PFSK-1 (cell line): ENCODE measurements around the gene FMNL3.

Experiments used
- FOXP2 ChIP-seq: optimal IDR thresholded peaks from 2 replicates; pipeline ENCODE3; 2011; ENCODE audit warnings: borderline replicate concordance, control low read depth, inconsistent platforms; ENCODE audit not compliant: insufficient read depth; ENCODE audit errors: extremely low read length, extremely low read depth
- POLR2AphosphoS5 ChIP-seq: IDR thresholded peaks from 2 replicates; pipeline ENCODE4 v1.6.1; 2012; ENCODE audit warnings: low read depth, mild to moderate bottlenecking, control low read depth, low read length, moderate library complexity
- REST ChIP-seq, 2 experiments: IDR thresholded peaks; 2 replicates each; pipeline versions ENCODE4 v1.6.1 to v1.8.0; 2011 to 2012; ENCODE audit warnings: low read depth in 2 of 2, low read length in 2 of 2, control low read depth in 1 of 2, inconsistent platforms in 1 of 2, mild to moderate bottlenecking in 1 of 2, moderate library complexity in 1 of 2; ENCODE audit not compliant: insufficient read depth in 1 of 2
- SIN3A ChIP-seq: IDR thresholded peaks from 2 replicates; pipeline ENCODE4 v1.6.1; 2012; ENCODE audit warnings: mild to moderate bottlenecking, low read length, moderate library complexity, borderline replicate concordance; ENCODE audit not compliant: insufficient read depth
- TAF1 ChIP-seq: IDR thresholded peaks from 2 replicates; pipeline ENCODE4 v1.6.1; 2012; ENCODE audit warnings: low read length, control low read depth, borderline replicate concordance; ENCODE audit not compliant: insufficient read depth

GRCh38 chr12:49599961-49600360 lies 107.2 kb downstream of the FMNL3 start:
- TF ChIP-seq SIN3A (no peak), POLR2AphosphoS5 (no peak), TAF1 (no peak), REST (IDR thresholded peaks at IDR 0.05; ENCODE audit: insufficient read depth in 1 of 2, low read depth in 2 of 2, low read length in 2 of 2) (no peak), FOXP2 (no peak)
